ENCODE data around the gene SLC17A5.

Gene SLC17A5

GRCh38 chr6:73656531-73657145 is 2.8 kb upstream of the SLC17A5 start:
- FAIRE-seq, result no peak
- TF ChIP-seq TAF1 (IDR thresholded peaks at IDR 0.05; ENCODE audit: borderline replicate concordance, low read depth, low read length), result no peak
- TF ChIP-seq POLR2A (IDR thresholded peaks at IDR 0.05; ENCODE audit: low read depth, low read length), result no peak

GRCh38 chr6:73655341-73655917 is 1.6 kb upstream of the SLC17A5 start:
- TF ChIP-seq TAF1 (IDR thresholded peaks at IDR 0.05; ENCODE audit: borderline replicate concordance, low read depth, low read length), result no peak
- TF ChIP-seq POLR2AphosphoS5 (IDR thresholded peaks at IDR 0.05; ENCODE audit: low read depth, low read length), result no peak
- no peak for TF ChIP-seq POLR2A (IDR thresholded peaks at IDR 0.05; ENCODE audit: low read depth, low read length)
- DNase-seq (ENCODE audit: insufficient read length) (no peak), FAIRE-seq (no peak)

More at GRCh38 chr6:73656531-73657145, 2.8 kb upstream of the SLC17A5 start:
- no peak for DNase-seq (ENCODE audit: insufficient read length)

- TF ChIP-seq POLR2A (IDR thresholded peaks at IDR 0.05; ENCODE audit: low read depth, low read length) (no peak), TAF1 (IDR thresholded peaks at IDR 0.05; ENCODE audit: borderline replicate concordance, low read depth, low read length) (no peak), POLR2AphosphoS5 (IDR thresholded peaks at IDR 0.05; ENCODE audit: low read depth, low read length) (no peak)
- DNase-seq (ENCODE audit: insufficient read length) (peak; percentile 46), FAIRE-seq (peak; percentile 86)
These were observed 888 bp downstream of the SLC17A5 start for GRCh38 chr6:73652637-73653570.

- FAIRE-seq (no peak), DNase-seq (ENCODE audit: insufficient read length) (no peak)
- TF ChIP-seq TAF1 (IDR thresholded peaks at IDR 0.05; ENCODE audit: borderline replicate concordance, low read depth, low read length) (no peak), POLR2AphosphoS5 (IDR thresholded peaks at IDR 0.05; ENCODE audit: low read depth, low read length) (no peak), POLR2A (IDR thresholded peaks at IDR 0.05; ENCODE audit: low read depth, low read length) (no peak)
These were observed 4.0 kb downstream of the SLC17A5 start for GRCh38 chr6:73649783-73650182.

GRCh38 chr6:73648166-73648565 is 5.6 kb downstream of the SLC17A5 start:
- TF ChIP-seq POLR2A (IDR thresholded peaks at IDR 0.05; ENCODE audit: low read depth, low read length), result no peak
- TF ChIP-seq POLR2AphosphoS5 (IDR thresholded peaks at IDR 0.05; ENCODE audit: low read depth, low read length), result no peak
- no peak for TF ChIP-seq TAF1 (IDR thresholded peaks at IDR 0.05; ENCODE audit: borderline replicate concordance, low read depth, low read length)
- FAIRE-seq (no peak), DNase-seq (ENCODE audit: insufficient read length) (no peak)

- no peak for DNase-seq (ENCODE audit: insufficient read length)
- no peak for TF ChIP-seq POLR2AphosphoS5 (IDR thresholded peaks at IDR 0.05; ENCODE audit: low read depth, low read length)
- TF ChIP-seq POLR2A (IDR thresholded peaks at IDR 0.05; ENCODE audit: low read depth, low read length), result no peak
- no peak for TF ChIP-seq TAF1 (IDR thresholded peaks at IDR 0.05; ENCODE audit: borderline replicate concordance, low read depth, low read length)
- FAIRE-seq, result peak; percentile 51
These were observed 8.7 kb downstream of the SLC17A5 start for GRCh38 chr6:73644941-73645591.

GRCh38 chr6:73644030-73644429 is 9.8 kb downstream of the SLC17A5 start:
- FAIRE-seq (no peak), DNase-seq (ENCODE audit: insufficient read length) (no peak)
- no peak for TF ChIP-seq TAF1 (IDR thresholded peaks at IDR 0.05; ENCODE audit: borderline replicate concordance, low read depth, low read length)
- TF ChIP-seq POLR2AphosphoS5 (IDR thresholded peaks at IDR 0.05; ENCODE audit: low read depth, low read length), result no peak
- no peak for TF ChIP-seq POLR2A (IDR thresholded peaks at IDR 0.05; ENCODE audit: low read depth, low read length)

GRCh38 chr6:73642530-73642929 is 11.3 kb downstream of the SLC17A5 start:
- FAIRE-seq, result peak; percentile 30
- no peak for DNase-seq (ENCODE audit: insufficient read length)
- TF ChIP-seq POLR2AphosphoS5 (IDR thresholded peaks at IDR 0.05; ENCODE audit: low read depth, low read length), result no peak
- no peak for TF ChIP-seq POLR2A (IDR thresholded peaks at IDR 0.05; ENCODE audit: low read depth, low read length)

GRCh38 chr6:73640179-73640750 is 13.5 kb downstream of the SLC17A5 start:
- DNase-seq (ENCODE audit: insufficient read length) (no peak), FAIRE-seq (no peak)
- TF ChIP-seq TAF1 (IDR thresholded peaks at IDR 0.05; ENCODE audit: borderline replicate concordance, low read depth, low read length), result no peak
- TF ChIP-seq POLR2A (IDR thresholded peaks at IDR 0.05; ENCODE audit: low read depth, low read length), result no peak
- TF ChIP-seq POLR2AphosphoS5 (IDR thresholded peaks at IDR 0.05; ENCODE audit: low read depth, low read length), result no peak

GRCh38 chr6:73639040-73639439 is 14.8 kb downstream of the SLC17A5 start:
- TF ChIP-seq TAF1 (IDR thresholded peaks at IDR 0.05; ENCODE audit: borderline replicate concordance, low read depth, low read length), result no peak
- TF ChIP-seq POLR2AphosphoS5 (IDR thresholded peaks at IDR 0.05; ENCODE audit: low read depth, low read length), result no peak
- no peak for TF ChIP-seq POLR2A (IDR thresholded peaks at IDR 0.05; ENCODE audit: low read depth, low read length)
- no peak for FAIRE-seq
- DNase-seq (ENCODE audit: insufficient read length), result no peak

GRCh38 chr6:73637404-73637803 is 16.4 kb downstream of the SLC17A5 start:
- FAIRE-seq, result no peak
- no peak for DNase-seq (ENCODE audit: insufficient read length)
- TF ChIP-seq TAF1 (IDR thresholded peaks at IDR 0.05; ENCODE audit: borderline replicate concordance, low read depth, low read length), result no peak

All from GM12892 (cell line).